NCI-H226 (cell line): Measurements from ENCODE around the gene STRC.
"Not testable (repeated sequence)": the region's sequence is repeated elsewhere in the genome, so short reads cannot be mapped to it uniquely, and the experiment has no call there.

Source experiments
- DNase-seq: peaks from one replicate; pipeline ENCODE4 v3.0.0-alpha.2; 2015

The STRC gene

DNA sequence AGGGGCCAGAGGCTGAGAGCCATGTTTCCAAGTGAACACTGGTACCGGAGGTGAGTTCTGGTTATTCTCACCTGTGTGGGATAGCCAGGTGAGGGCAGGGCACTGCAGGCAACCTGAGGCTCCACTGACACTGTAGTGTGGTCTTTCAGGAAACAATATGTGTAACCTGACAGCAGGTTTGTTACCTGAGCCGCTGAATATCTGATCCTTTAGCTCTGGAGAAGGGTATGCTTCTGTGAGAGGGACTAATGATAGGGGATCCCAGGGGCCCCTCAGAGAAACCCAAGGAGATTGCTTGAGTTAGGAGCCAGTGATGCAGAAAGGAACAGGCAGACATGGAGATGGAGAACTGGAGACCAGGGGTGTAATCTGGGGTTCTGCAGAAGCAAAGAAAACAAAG, at the start of gene STRC:
TSS of gene STRC (minus strand) at position 101 of the 400 bp plus-strand sequence. CDS start at position 23, 78 bp downstream.
- DNase-seq, result not testable (repeated sequence)

DNA sequence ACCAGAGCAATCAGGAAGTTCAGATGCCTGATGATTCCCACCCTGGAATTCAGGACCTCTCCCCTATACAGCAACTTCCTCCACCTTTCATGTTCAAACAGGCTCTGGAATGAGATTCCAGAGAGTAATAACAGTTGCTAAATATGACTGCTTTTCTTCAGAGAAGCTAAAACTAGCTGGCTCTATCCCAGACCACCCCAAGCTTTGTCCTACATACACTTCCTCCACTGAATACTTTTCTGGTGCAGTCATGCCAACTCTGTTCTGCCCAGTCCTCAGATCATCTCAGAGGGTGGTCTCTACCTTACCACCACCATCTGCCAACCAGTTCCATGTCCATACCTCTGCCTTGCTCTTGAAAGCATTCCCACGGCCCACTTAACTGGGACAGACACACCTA, 47.6 kb upstream of the STRC start:
- not testable (repeated sequence) for DNase-seq

DNA sequence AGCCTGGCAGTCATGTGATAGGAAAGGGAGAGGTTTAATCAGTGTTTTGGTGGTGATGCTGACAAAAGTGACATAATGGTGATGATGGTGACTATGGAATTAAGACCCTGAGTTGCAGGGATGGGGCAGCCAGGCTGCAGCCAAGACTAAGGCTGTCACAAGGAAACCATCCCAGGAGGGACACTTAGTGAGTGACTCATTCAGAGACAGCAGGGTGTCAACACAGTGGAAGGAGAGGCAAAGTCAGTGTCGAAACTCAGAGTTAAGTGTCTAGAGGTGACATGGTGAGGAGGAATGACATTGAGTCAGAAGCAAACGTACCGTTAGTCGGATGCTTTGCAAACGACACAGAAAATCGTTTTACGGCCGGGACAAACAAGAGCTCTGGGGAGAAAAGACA, 44.7 kb upstream of the STRC start:
- DNase-seq, result not testable (repeated sequence)

DNA sequence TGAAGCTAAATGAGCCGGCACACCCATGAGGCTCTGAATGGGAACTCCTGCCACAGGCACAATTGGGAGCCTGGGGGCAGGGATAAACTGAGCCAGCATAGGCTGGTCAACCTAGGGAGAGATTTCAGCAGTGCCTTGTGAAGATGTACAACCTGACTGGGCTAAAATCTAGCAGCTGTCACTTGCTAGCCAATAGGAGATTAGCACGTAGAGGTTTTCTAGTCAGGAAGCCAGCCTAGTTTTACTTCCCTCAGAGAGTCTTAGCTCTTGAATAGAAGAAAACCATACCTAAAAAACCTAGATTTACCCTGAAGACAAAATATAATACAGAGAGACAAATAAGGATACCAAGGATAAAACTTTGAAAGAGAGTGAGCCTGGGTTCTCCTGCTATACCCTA, 43.7 kb upstream of the STRC start:
- not testable (repeated sequence) for DNase-seq

DNA sequence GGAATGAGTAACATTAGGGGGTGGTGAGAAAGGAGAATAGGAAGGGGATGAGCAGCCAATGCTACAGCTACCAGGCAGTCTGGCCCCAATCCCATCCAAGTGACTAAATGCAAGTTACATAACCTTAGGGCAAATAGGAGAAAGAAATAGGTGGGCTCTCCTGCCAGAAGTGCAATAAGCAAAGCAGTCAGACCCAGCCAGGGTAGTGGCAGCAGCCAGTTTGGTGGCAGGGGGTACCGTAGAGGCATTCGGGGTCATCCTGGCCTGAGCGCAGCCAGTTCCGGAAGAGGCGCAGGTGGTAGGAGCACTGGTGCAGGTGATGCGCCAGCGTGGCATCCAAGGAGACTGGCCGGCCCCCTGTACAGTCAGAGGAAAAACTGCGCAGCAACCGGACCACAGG, 41.1 kb upstream of the STRC start:
- not testable (repeated sequence) for DNase-seq

DNA sequence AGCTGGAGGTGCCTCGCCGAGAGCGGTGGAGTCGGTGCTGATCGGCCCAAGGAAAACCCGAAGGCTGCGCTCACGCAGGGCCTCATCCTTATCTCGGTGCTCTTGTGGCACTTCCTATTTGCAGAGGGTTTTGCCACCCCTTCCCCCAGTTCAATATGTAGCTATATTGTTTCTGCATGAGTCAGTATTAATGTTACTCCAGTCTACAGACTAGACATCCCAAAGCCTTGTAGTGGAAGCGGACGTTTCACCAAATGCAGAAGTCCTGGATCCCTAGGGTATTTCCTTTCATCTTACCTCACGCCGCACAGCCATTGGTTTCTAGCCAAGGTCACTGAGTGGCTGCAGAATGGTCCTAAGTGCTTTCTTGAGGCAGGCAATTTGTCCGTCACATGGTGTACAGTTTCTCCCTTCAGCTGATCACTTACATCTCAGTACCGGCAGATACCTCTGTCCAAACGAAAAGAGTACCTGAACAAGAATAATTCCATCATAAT, 30.9 kb upstream of the STRC start:
- DNase-seq, result not testable (repeated sequence)

DNA sequence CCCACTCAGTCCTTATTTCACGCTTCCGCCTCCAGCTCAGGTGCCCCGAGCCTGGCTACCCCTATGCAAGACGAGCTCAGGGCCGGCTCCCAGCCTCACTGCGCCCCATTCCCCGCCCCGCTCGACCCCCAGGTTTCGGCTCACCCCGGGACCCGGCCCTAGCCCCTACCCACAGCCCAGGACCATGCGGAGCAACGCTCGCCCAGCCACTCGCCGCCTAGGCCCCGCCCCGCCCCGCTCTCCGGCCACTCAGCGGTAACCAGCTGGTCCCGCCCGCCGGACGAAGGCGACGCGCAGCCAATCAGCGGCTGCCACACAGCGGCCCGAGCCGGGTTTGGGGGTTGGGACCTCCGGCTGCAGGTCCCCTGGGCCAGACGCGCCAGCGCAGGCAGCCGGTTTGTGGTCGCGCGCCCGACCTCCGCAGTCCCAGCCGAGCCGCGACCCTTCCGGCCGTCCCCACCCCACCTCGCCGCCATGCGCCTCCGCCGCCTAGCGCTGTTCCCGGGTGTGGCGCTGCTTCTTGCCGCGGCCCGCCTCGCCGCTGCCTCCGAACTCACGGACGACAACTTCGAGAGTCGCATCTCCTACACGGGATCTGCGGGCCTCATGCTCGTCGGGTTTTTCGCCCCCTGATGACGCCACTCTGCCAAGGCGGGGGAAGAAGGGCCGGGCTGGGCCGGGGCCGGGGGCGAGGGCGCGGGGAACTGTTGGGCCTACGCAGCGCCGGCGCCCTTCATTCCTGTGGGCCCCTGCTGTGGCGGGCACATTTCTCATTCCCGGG, 30.2 kb upstream of the STRC start, which contains the start of gene CATSPER2:
TSS of gene CATSPER2 (minus strand) at position 196 of the 781 bp plus-strand sequence. CDS start 783 bp downstream, outside the sequence.
- no peak for DNase-seq

DNA sequence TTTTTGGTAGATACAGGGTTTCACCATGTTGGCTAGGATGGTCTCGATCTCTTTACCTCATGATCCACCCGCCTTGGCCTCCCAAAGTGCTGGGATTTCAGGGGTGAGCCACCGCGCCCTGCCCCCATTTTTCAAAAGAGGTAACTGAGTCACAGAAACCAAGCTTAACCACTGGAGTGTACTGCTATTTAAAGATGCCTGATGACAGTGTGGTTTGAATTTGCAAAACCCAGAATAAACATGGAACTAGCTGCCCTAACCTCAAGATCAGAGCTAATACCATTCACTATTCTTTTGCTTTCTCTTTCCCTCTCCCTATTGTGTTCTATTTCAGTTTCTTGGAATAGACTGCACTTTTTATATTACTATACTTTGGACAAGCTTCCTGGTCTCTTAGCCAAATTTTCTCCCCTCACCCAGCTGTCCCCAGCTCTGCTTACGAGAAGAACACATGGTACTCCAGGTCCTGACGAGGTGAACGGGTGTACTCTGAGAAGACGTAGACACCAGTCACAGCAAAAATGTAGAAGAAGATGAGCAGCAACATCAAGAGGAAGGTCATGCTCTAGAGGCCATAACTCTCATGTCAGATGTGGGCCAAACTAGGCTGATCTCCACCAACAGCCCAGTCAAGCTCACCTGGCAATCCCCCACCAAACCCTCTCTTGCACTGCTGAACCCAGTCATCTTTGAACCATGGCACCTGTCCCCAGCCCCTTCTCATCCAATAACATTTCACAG, 20.0 kb upstream of the STRC start:
- DNase-seq, result not testable (repeated sequence)

DNA sequence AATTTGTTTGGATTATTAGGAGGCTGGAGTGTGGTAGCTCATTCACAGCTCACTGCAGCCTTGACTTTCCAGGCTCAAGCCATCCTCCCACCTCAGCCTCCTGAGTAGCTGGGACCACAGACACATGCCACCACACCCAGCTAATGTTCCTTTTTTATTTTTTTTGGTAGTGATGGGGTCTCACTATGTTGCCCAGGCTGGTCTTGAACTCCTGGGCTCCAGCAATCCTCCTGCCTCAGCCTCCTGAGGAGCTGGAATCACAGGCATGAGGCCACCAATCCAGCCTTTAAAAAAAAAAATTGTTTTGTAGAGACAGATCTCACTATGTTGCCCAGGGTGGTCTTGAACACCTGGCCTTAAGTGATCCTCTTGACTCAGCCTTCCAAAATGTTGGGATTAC, 8.3 kb upstream of the STRC start:
- not testable (repeated sequence) for DNase-seq

DNA sequence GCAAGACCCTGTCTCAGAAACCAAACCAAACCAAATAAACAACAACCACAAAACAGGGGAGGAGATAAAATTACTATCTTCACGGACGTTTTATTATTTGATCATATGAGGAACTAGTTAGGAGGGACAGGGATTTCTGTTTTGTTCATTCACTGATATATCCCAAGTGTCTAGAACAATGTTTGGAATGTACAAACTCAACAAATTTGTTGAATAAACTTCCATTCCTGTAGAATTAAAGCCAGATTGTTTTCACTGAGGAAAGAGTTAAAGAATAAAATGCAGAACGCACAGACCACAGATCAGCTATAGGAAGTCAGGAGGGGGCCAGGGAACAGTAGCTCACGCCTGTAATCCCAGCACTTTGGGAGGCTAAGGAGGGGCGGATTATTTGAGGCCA, 6.5 kb upstream of the STRC start:
- no peak for DNase-seq

DNA sequence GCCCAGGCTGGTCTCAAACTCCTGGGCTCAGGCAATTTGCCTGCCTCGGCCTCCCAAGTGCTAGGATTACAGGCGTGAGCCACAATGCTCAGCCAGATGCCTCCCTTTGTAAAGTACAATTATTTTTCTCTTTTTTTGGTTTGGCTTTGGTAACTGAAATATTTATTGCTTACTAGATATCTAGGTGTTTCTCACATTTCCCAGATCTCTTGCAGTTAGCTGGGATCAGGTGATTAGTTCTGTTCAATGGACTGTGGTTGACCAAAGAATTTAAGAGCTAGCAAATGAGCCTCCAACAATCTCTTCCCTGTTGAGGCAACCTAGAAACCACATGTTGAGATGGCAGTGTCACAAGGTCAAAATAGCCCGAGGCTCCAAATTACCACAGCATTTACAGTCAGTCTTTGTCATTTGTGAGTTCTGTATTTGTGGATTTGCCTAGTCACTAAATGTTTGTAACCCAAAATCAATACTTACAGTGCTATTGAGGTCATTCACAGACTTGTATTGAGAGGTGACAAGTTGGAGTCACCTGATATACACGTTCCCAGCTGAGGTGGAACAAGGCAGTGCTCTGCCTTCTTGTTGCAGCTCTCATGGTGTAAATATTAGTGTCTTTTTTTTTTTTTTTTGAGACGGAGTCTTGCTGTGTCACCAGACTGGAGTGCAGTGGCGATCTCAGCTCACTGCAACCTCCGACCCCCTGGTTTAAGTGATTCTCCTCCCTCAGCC, 3.6 kb upstream of the STRC start:
- DNase-seq, result not testable (repeated sequence)

DNA sequence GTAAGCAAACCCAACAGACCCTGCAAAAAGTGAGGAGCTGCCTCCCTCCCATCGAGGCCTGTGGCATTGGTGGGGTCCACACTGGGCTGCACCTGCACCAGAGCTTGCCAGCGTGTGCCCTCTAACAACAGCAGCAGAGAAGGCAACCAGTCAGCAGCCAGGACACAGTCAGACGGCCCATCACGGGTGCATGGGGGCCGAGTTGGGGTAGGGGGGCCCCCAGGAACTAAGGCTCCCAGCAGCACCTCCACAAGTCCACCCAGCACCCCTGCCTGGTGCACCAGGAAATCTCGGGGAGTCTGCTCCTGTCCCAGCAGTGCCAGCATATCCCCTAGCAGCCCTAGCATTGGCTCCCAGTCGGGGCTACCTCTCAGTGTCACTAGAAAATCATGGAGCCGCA, 850 bp downstream of the STRC start:
- not testable (repeated sequence) for DNase-seq

DNA sequence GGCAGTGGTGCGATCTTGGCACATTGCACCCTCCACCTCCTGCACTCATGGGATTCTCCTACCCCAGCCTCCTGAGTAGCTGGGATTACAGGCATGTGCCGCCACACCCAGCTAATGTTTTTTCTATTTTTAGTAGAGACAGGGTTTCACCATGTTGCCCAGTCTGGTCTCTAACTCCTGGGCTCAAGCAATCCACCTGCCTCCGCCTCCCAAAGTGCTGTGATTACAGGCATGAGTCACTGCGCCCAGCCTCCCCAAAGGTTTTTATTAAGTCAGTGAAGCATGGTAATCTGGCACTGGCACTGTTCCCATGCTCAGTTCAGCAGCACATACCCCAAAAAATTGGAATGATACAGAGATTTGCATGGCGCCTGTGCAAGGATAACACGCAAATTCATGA, 16.4 kb downstream of the STRC start:
- DNase-seq, result peak; percentile 27

DNA sequence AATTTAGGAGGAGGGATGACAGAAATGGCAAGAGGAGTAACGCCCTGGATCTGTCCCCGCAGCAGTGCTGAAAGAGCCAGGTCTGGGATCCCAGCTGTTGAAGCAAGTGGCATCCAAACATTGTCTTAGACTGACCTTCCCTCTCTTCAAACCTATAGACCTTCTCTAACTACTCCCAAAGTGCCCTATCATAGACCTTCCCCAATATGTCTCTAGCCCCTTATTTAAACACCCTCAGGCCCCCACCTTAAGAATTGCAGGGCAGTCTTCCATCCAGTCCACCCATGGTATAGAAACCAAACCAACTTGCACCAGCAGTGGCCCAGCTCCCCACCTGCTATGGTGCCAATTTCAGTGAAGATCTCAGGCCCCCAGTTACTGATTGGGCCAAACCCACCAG, 18.4 kb downstream of the STRC start:
- DNase-seq, result not testable (repeated sequence)

DNA sequence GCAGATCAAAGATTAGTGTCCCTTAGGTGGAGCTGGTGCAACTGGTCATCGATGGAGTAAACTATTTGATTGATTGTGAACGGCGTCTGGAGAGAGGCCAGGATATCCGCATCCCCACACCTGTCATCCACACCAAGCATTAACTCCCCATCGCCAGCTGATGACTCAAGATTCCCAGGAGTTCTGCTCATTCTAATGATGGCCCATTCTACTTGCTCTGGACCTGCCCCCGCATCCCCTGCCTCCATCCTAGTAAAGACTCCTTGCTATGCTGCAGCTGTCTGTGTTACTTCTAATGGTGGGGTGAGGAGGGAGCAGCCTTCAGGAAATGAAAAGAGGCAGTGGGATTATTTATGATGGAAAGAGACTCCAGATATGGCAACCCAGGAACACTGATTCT, 19.5 kb downstream of the STRC start:
- not testable (repeated sequence) for DNase-seq

DNA sequence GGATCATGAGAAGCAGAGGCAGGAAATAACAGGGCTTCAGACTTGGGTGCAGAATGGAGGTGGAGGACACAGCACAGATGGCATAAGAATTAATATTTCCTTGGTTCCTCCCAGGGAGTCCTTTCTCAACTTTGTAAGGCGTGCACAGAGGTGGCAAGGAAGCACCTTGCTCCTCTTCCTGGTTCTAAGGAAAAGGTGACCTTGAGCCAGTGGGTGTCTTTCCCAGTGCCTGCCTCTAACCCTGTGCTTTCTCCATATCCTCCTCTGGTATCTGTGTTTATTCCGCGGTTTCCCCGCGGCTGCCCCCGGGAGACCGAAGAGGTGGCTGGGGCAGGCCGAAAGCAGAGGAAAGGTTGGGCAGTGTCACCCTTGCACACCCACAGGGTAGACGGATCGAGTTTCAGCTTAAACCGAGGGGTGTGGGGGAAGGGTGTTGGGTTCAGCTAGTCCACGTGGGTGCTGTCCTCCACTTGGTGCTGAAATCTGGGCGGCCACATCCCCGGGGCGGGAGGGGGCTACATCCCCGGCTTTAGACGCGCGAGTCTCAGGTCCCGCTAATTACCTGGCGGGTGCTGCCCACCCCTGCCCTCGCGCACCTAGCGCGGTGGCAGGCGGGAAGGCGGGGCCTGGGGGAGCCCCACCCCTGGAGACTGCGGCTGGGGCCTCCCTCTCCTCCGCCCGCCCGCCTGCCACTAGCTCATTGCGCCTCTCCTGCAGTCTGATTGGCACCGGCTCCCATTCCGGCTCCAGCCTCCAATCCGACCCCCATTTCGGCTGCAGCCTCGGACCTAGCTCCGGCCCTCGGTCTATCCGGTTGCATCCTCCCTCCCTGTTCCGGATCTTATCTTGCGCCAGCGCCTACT, 25.0 kb downstream of the STRC start, which contains the start of gene CKMT1B:
TSS of gene CKMT1B (plus strand) at position 700 of the 863 bp plus-strand sequence. CDS start 192 bp downstream, outside the sequence.
- DNase-seq, result not testable (repeated sequence)

DNA sequence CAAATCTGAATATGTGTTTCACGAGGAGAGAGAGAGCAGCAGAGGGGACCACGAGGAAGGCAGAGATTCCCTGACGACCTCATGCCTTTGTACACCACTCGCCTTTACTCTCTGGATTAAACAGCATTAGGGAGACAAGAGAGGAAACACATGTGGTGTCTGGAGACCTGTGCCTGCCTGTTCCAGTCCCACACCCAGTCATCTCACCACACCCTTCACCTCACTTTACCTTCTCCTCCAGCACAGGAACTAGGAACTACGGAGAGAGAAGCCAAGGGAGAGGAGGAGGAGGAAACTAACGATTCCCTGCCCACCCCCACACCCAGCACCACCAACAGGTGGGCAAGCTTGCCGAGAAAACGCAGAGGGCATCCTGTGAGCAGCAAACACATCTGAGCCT, 25.8 kb downstream of the STRC start:
- not testable (repeated sequence) for DNase-seq

DNA sequence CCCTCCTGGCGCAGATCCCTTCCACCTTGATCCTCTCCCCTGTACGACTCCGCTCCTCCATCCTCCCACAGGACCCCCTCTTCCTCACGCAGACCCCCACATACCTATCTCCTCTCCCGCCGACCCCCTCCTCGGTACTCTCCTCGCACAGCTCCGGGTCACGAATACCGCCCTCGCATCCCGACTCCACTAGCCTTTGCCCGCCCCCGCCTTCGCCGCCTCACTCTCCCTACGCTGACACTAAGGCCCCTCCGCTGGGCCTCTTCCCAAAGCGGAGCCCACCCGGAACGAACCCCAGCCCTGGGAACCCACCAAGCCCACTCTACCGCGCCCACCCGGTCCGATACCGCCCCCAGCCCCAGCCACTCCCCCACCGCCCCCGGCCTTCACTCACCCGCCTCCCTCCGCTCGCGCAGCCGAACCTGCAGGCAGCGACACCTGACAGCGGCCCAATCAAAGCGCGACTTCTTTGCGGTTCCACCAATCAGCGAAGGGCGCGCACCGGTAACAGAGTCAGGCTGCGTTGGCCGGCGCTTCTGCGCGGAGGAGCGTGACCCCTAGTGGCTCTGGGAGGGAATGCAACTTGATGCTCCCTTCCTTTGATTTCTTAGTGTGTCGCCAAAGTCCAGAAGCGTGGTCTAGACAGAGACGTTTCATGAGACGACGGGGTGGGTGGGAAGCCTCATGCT, 28.7 kb downstream of the STRC start, which contains the start of gene PPIP5K1:
TSS of gene PPIP5K1 (minus strand) at position 431 of the 689 bp plus-strand sequence. CDS start 5,704 bp downstream, outside the sequence.
- DNase-seq, result not testable (repeated sequence)

DNA sequence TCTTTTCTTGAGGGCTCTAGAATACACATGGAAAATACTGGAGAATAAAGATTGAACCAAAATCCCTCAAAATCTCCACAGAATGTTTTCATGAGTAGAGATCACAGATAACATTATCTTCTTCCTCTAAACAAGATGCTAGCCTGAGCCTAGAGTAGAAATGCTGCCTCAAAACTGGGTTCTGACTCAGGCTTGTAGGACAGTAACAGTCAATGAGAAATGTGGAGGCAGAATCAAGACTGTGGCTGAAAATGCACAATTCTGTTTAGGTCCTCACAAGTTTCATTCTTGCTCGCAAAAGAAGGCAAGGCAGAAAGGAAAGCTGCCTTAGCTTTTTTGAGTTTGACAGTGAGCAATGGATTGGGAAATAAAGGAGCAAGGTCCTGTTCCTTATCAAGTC, 44.0 kb downstream of the STRC start:
- not testable (repeated sequence) for DNase-seq

DNA sequence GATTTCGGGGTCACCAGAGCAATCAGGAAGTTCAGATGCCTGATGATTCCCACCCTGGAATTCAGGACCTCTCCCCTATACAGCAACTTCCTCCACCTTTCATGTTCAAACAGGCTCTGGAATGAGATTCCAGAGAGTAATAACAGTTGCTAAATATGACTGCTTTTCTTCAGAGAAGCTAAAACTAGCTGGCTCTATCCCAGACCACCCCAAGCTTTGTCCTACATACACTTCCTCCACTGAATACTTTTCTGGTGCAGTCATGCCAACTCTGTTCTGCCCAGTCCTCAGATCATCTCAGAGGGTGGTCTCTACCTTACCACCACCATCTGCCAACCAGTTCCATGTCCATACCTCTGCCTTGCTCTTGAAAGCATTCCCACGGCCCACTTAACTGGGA, 52.0 kb downstream of the STRC start:
- not testable (repeated sequence) for DNase-seq

DNA sequence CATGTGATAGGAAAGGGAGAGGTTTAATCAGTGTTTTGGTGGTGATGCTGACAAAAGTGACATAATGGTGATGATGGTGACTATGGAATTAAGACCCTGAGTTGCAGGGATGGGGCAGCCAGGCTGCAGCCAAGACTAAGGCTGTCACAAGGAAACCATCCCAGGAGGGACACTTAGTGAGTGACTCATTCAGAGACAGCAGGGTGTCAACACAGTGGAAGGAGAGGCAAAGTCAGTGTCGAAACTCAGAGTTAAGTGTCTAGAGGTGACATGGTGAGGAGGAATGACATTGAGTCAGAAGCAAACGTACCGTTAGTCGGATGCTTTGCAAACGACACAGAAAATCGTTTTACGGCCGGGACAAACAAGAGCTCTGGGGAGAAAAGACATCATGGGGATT, 54.8 kb downstream of the STRC start:
- not testable (repeated sequence) for DNase-seq
